ENCODE measurements around the gene BTBD3.
A peak's percentile ranks its signal among the peaks of the same experiment; 100 is the strongest.

Gene BTBD3

GRCh38 chr20:11891776-11892545 lies 25.7 kb upstream of the BTBD3 start:
- H3K27ac ChIP-seq (ENCODE audit: low read depth, low read length): peak overlapping the region; percentile 56; the same call in 1 of the 2 replicates
- H3K4me3 ChIP-seq (ENCODE audit: low read depth, low read length): peak overlapping the region; percentile 93
- H3K36me3 ChIP-seq (ENCODE audit: control insufficient read depth, insufficient read depth, low read length): no peaks in the 10 kb centered on the region
- H3K9ac ChIP-seq (ENCODE audit: low read length): peak overlapping the region; percentile 77
- H3K9me3 ChIP-seq (ENCODE audit: control insufficient read depth, insufficient read depth, low read depth, low read length): no peaks in the 10 kb centered on the region
- H3K27me3 ChIP-seq (ENCODE audit: control insufficient read depth, insufficient read depth, low read length): peaks cover 12% of the 10 kb centered on the region; the same call in 1 of the 2 replicates
- H3K4me1 ChIP-seq (ENCODE audit: control insufficient read depth, insufficient read depth, low read length): peaks cover 9% of the 10 kb centered on the region; the same call in 1 of the 2 replicates

GRCh38 chr20:11894062-11894461 lies 23.6 kb upstream of the BTBD3 start:
- no peaks in the 10 kb centered on the region for H3K9me3 ChIP-seq (ENCODE audit: control insufficient read depth, insufficient read depth, low read depth, low read length)
- H3K4me1 ChIP-seq (ENCODE audit: control insufficient read depth, insufficient read depth, low read length): peaks cover 9% of the 10 kb centered on the region; the same call in 1 of the 2 replicates
- H3K4me3 ChIP-seq (ENCODE audit: low read depth, low read length): no peak overlapping the region; the same call in 1 of the 2 replicates
- no peak overlapping the region for H3K9ac ChIP-seq (ENCODE audit: low read length)
- no peaks in the 10 kb centered on the region for H3K36me3 ChIP-seq (ENCODE audit: control insufficient read depth, insufficient read depth, low read length)
- H3K27me3 ChIP-seq (ENCODE audit: control insufficient read depth, insufficient read depth, low read length): peaks cover 12% of the 10 kb centered on the region; the same call in 1 of the 2 replicates
- no peak overlapping the region for H3K27ac ChIP-seq (ENCODE audit: low read depth, low read length)

GRCh38 chr20:11895861-11896387 lies 21.8 kb upstream of the BTBD3 start:
- Histone ChIP-seq H3K27ac (ENCODE audit: low read depth, low read length) (no peak overlapping the region), H3K4me3 (ENCODE audit: low read depth, low read length) (no peak overlapping the region), H3K9ac (ENCODE audit: low read length) (no peak overlapping the region), H3K4me1 (ENCODE audit: control insufficient read depth, insufficient read depth, low read length) (peaks cover 9% of the 10 kb centered on the region; the same call in 1 of the 2 replicates), H3K27me3 (ENCODE audit: control insufficient read depth, insufficient read depth, low read length) (no peaks in the 10 kb centered on the region), H3K9me3 (ENCODE audit: control insufficient read depth, insufficient read depth, low read depth, low read length) (no peaks in the 10 kb centered on the region), H3K36me3 (ENCODE audit: control insufficient read depth, insufficient read depth, low read length) (no peaks in the 10 kb centered on the region)

- H3K4me1 ChIP-seq (ENCODE audit: control insufficient read depth, insufficient read depth, low read length): peaks cover 2% of the 10 kb centered on the region; the same call in 1 of the 2 replicates
- H3K9me3 ChIP-seq (ENCODE audit: control insufficient read depth, insufficient read depth, low read depth, low read length): no peaks in the 10 kb centered on the region
- no peak overlapping the region for H3K4me3 ChIP-seq (ENCODE audit: low read depth, low read length)
- no peaks in the 10 kb centered on the region for H3K36me3 ChIP-seq (ENCODE audit: control insufficient read depth, insufficient read depth, low read length)
- no peak overlapping the region for H3K9ac ChIP-seq (ENCODE audit: low read length)
- H3K27me3 ChIP-seq (ENCODE audit: control insufficient read depth, insufficient read depth, low read length): no peaks in the 10 kb centered on the region
- H3K27ac ChIP-seq (ENCODE audit: low read depth, low read length): no peak overlapping the region
Measured at GRCh38 chr20:11901127-11901526, 16.6 kb upstream of the BTBD3 start.

GRCh38 chr20:11902285-11902697 lies 15.4 kb upstream of the BTBD3 start:
- no peak overlapping the region for H3K4me3 ChIP-seq (ENCODE audit: low read depth, low read length)
- H3K9ac ChIP-seq (ENCODE audit: low read length): no peak overlapping the region
- H3K27ac ChIP-seq (ENCODE audit: low read depth, low read length): no peak overlapping the region
- no peaks in the 10 kb centered on the region for H3K36me3 ChIP-seq (ENCODE audit: control insufficient read depth, insufficient read depth, low read length)
- H3K4me1 ChIP-seq (ENCODE audit: control insufficient read depth, insufficient read depth, low read length): no peaks in the 10 kb centered on the region
- H3K9me3 ChIP-seq (ENCODE audit: control insufficient read depth, insufficient read depth, low read depth, low read length): no peaks in the 10 kb centered on the region
- H3K27me3 ChIP-seq (ENCODE audit: control insufficient read depth, insufficient read depth, low read length): no peaks in the 10 kb centered on the region

GRCh38 chr20:11905460-11906179 lies 12.1 kb upstream of the BTBD3 start:
- Histone ChIP-seq H3K4me3 (ENCODE audit: low read depth, low read length) (no peak overlapping the region), H3K27ac (ENCODE audit: low read depth, low read length) (no peak overlapping the region), H3K4me1 (ENCODE audit: control insufficient read depth, insufficient read depth, low read length) (no peaks in the 10 kb centered on the region), H3K27me3 (ENCODE audit: control insufficient read depth, insufficient read depth, low read length) (no peaks in the 10 kb centered on the region), H3K9me3 (ENCODE audit: control insufficient read depth, insufficient read depth, low read depth, low read length) (no peaks in the 10 kb centered on the region), H3K9ac (ENCODE audit: low read length) (no peak overlapping the region), H3K36me3 (ENCODE audit: control insufficient read depth, insufficient read depth, low read length) (no peaks in the 10 kb centered on the region)

GRCh38 chr20:11906626-11907480 lies 10.8 kb upstream of the BTBD3 start:
- Histone ChIP-seq H3K9ac (ENCODE audit: low read length) (no peak overlapping the region), H3K36me3 (ENCODE audit: control insufficient read depth, insufficient read depth, low read length) (no peaks in the 10 kb centered on the region), H3K27ac (ENCODE audit: low read depth, low read length) (no peak overlapping the region), H3K4me1 (ENCODE audit: control insufficient read depth, insufficient read depth, low read length) (peaks cover 2% of the 10 kb centered on the region; the same call in 1 of the 2 replicates), H3K4me3 (ENCODE audit: low read depth, low read length) (no peak overlapping the region), H3K27me3 (ENCODE audit: control insufficient read depth, insufficient read depth, low read length) (no peaks in the 10 kb centered on the region), H3K9me3 (ENCODE audit: control insufficient read depth, insufficient read depth, low read depth, low read length) (no peaks in the 10 kb centered on the region)

GRCh38 chr20:11907621-11908020 lies 10.1 kb upstream of the BTBD3 start:
- no peaks in the 10 kb centered on the region for H3K36me3 ChIP-seq (ENCODE audit: control insufficient read depth, insufficient read depth, low read length)
- H3K9me3 ChIP-seq (ENCODE audit: control insufficient read depth, insufficient read depth, low read depth, low read length): no peaks in the 10 kb centered on the region
- H3K27ac ChIP-seq (ENCODE audit: low read depth, low read length): no peak overlapping the region
- no peaks in the 10 kb centered on the region for H3K27me3 ChIP-seq (ENCODE audit: control insufficient read depth, insufficient read depth, low read length)
- no peak overlapping the region for H3K9ac ChIP-seq (ENCODE audit: low read length)
- no peak overlapping the region for H3K4me3 ChIP-seq (ENCODE audit: low read depth, low read length)
- H3K4me1 ChIP-seq (ENCODE audit: control insufficient read depth, insufficient read depth, low read length): peaks cover 4% of the 10 kb centered on the region; the same call in 1 of the 2 replicates

- Histone ChIP-seq H3K9ac (ENCODE audit: low read length) (no peak overlapping the region), H3K4me1 (ENCODE audit: control insufficient read depth, insufficient read depth, low read length) (peaks cover 22% of the 10 kb centered on the region; the same call in 1 of the 2 replicates), H3K27ac (ENCODE audit: low read depth, low read length) (no peak overlapping the region), H3K27me3 (ENCODE audit: control insufficient read depth, insufficient read depth, low read length) (no peaks in the 10 kb centered on the region), H3K4me3 (ENCODE audit: low read depth, low read length) (no peak overlapping the region), H3K36me3 (ENCODE audit: control insufficient read depth, insufficient read depth, low read length) (no peaks in the 10 kb centered on the region), H3K9me3 (ENCODE audit: control insufficient read depth, insufficient read depth, low read depth, low read length) (no peaks in the 10 kb centered on the region)
Measured at GRCh38 chr20:11912013-11912658, 5.6 kb upstream of the BTBD3 start.

All from HUES6 (cell line).